Umbilical cord (tissue), 2 donors: Measurements from ENCODE around the gene SLC35A4. TPM values are rescaled to one million over a fixed set of nuclear protein-coding genes. Genes with fewer than 3 reads are reported as not detected.

Experiments
- DNase-seq: peaks from one replicate; pipeline ENCODE4 v3.0.0-alpha.2; 2015; ENCODE audit warnings: low spot score
- total RNA-seq: library from RNA; depleted of rRNA; stranded (reverse); fragments of >200 nt; gene quantifications from one replicate; pipeline ENCODE4 v1.2.3, GENCODE V29; 2014; ENCODE audit warnings: low replicate concordance; ENCODE audit not compliant: insufficient read depth

Gene SLC35A4, protein sequence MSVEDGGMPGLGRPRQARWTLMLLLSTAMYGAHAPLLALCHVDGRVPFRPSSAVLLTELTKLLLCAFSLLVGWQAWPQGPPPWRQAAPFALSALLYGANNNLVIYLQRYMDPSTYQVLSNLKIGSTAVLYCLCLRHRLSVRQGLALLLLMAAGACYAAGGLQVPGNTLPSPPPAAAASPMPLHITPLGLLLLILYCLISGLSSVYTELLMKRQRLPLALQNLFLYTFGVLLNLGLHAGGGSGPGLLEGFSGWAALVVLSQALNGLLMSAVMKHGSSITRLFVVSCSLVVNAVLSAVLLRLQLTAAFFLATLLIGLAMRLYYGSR
- 12.3 TPM for total RNA-seq

DNA sequence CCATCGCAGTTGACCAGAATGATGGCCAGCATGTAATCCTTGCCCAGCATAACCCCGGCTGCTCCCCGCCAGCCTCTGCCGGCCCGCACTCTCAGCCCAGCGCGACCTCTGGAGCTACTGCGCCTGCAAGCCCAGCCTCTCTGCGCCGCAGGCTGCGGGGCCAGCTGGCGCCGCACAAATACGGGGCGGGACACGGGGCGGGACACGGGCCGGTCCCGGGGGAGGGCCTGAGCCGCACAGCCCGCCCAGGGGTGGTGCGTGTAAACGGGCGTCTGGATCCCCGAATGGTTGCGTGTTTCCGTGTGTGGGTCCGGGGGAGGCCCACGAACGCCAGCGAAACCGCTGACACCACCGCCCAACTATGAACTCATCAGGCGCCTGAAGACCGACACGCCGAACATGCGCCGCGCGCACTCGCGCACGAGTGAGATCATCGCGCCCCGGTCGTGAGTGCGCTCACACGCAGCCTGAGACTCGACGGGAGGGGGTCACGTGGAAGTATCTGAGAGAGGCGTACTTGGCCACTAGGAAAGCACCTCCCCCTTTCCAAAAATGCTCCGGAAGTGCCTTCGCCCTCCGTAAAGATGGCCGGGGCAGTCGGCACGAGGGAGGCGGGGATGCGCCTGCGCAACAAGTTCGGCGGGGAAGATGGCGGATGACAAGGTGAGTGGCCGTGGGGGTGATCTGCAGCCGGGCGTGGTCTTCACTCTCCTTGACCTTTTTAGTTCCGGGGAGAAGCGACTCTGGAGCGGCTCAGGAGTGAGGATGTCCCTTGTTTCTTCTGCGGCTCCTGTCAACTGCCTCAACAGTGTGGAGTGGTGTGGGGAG lies at the start of gene SLC35A4, which contains the start of gene APBB3:
TSS of gene SLC35A4 (plus strand) at position 633 of the 828 bp plus-strand sequence. CDS start 2,342 bp downstream, outside the sequence.
TSS of gene APBB3 (minus strand) at position 403 of the 828 bp plus-strand sequence. CDS start at position 50, 353 bp downstream.
- DNase-seq = peak; percentile 99

DNA sequence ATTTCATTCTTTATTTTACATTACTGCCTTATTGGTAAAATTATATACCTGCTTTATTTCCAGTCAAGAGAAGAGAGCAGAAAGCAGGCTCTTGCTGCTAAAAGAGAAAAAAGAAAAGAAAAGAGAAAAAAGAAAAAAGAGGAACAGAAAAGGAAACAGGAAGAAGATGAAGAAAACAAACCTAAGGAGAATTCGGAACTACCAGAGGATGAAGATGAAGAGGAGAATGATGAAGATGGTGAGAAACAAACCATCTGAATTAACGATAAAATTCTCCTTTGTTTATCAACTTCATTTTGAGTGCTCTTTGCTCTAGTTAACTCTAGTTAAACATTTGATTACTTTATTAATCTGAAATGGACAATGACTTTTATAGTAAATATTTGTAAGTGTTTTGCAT lies 40.6 kb upstream of the SLC35A4 start:
- DNase-seq = no peak

DNA sequence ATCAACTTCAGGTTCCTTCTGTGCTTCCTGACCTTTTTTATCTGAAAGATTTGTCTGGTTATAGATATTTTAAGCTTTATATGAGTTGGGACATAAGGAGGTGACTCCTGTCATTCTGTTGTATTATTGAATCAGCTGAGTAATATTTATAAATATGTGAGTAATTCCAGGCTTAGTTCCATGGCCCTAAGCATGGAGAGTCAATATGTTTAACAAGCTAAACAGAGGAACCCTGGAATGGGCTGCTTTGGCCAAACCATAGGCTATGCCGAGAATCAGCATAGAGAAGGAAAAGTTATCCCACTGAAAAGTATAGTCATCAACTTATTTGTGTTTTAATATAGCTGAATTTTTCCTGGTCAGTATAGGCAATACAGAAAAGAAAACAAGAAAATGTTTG lies 24.4 kb upstream of the SLC35A4 start:
- no peak for DNase-seq

DNA sequence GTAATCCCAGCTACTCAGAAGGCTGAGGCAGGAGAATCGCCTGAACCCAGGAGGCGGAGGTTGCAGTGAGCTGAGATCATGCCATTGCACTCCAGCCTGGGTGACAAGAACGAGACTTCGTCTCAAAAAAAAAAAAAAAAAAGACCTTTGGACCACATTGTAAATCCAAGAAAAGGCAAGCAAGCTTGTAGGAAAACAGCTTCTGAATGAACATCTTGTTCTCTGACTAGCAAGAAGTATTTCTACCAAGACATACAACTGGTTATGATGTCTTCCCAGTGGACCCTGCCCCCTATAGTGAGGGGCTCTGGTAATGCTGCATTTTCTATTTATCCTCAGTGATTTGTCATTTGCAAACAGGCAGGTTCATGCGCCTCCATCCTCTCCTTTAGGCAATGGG lies 21.7 kb upstream of the SLC35A4 start:
- no peak for DNase-seq

DNA sequence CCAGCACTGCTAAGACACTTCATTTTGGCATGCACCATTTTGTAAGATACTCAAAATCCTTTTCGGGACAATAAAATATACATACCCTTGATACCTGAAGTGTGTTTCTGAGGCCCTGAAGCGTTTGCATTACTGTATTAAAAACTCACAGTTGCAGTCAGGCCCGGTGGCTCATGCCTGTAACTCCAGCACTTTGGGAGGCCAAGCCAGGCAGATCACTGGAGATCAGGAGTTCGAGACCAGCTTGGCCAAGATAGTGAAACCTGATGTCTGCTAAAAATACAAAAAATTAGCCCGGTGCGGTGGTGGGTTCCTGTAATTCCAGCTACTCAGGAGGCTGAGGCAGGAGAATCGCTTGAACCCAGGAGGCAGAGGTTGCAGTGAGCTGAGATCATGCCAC lies 19.6 kb upstream of the SLC35A4 start:
- no peak for DNase-seq

DNA sequence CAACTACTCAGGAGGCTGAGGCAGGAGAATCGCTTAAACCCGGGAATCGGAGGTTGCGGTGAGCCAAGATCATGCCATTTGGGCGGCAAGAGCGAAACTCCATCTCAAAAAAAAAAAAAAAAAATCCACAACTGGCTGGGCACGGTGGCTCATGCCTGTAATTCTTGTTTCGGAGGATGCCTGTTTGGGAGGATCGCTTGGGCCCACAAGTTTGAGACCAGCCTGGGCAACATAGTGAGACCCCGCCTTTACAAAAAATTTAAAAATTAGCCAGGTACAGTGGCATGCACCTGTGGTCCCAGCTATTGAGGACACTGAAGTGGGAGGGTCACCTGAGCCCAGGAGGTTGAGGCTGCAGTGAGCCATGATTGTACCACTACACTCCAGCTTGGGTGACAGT lies 19.0 kb upstream of the SLC35A4 start:
- no peak for DNase-seq

DNA sequence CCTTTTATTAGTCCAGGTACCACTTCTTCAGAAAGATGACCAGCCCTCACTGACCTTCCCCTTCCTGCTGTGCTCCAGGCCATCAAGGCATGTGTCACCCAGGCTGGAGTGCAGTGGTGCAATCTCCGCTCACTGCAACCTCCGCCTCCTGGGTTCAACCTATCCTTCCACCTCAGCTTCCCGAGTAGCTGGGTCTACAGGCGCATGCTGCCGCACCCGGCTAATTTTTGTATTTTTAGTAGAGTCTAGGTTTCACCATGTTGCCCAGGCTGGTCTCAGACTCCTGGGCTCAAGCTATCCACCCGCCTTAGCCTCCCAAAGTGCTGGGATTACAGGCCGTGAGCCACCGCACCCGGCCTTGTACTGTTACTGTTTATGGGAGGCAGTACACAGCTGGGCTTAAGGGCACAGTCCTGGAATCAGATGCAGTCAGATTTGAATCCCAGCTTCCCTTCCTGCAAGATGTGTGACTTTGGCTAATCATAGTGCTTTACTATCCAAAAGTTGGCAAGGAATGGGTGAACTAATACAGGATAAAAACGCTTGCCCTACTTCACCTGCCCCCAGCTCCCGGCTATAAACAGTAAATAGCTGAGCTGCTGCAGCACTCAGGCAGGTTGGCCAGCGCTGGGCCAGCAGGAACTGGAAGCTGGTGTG lies 17.6 kb upstream of the SLC35A4 start:
- no peak for DNase-seq

DNA sequence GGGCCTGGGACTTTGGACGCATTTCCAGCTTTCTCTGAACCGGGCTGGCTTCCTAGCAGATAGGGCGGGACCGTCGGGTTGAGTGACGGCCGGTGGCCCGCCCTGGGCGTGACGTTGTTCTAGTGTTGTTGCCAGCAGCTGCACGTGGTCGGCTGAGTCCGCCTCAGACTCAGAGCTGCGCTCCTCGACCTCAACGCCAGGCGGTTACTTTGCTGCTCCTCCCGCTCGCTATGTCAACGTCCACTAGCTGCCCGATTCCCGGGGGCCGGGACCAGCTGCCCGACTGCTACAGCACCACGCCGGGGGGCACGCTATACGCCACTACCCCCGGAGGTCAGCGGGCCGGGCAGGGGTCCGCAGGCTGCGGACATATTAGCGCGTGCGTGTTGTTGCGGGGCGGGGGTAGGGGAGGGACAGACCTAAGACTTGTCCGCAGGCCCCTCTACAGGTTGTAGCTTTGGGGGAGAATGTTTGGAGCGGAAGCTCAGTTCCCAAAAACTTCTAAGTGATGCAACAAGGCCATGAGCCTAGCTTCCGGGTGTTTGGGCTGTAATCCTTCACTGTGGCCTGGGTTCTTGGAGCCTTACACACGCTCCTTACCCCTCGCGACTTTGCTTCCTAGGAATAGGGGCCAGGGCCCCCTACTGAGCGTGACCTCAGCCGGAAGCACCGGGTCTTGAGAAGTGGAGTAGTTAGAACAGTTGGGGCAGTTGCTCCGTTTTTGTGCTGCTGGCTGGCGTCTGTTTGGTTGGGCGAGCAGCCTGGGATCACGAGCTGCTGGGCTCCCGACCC lies 16.9 kb upstream of the SLC35A4 start, which contains the start of gene EIF4EBP3:
TSS of gene EIF4EBP3 (plus strand) at position 155 of the 792 bp plus-strand sequence. CDS start at position 231, 76 bp downstream.
- DNase-seq = peak; percentile 97

DNA sequence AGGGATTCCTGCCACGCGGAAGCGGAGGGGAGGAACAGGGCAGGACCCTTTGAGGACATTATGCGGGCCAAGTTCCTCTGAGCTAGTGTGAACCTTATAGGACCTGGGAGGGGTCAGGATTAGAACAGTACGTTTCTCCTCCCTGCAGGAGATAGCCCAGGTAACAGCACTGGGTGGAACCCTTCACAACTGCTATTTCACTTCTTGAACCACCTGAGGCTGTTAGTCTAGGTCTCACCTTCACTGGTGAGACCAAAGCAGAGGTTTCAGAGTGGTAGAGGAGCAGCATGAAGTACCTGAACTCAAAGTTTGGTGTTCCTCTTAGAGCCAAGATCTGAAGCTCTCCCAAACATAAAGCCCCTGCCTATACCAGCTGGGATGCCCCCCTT lies 16.3 kb upstream of the SLC35A4 start:
- DNase-seq = no peak

DNA sequence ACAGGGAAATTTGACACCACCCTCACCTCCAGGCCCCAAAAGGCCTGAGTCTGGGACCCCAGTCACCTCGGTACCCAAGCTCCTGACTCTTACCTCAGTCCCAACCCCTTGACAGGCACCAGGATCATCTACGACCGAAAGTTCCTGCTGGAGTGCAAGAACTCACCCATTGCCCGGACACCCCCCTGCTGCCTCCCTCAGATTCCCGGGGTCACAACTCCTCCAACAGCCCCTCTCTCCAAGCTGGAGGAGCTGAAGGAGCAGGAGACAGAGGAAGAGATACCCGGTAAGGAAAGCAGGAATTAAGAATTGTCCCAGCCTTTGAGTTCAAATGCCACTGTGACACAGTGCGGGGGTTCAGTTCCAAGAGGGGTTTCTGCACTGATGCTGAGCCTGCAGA lies 15.8 kb upstream of the SLC35A4 start:
- DNase-seq = no peak

DNA sequence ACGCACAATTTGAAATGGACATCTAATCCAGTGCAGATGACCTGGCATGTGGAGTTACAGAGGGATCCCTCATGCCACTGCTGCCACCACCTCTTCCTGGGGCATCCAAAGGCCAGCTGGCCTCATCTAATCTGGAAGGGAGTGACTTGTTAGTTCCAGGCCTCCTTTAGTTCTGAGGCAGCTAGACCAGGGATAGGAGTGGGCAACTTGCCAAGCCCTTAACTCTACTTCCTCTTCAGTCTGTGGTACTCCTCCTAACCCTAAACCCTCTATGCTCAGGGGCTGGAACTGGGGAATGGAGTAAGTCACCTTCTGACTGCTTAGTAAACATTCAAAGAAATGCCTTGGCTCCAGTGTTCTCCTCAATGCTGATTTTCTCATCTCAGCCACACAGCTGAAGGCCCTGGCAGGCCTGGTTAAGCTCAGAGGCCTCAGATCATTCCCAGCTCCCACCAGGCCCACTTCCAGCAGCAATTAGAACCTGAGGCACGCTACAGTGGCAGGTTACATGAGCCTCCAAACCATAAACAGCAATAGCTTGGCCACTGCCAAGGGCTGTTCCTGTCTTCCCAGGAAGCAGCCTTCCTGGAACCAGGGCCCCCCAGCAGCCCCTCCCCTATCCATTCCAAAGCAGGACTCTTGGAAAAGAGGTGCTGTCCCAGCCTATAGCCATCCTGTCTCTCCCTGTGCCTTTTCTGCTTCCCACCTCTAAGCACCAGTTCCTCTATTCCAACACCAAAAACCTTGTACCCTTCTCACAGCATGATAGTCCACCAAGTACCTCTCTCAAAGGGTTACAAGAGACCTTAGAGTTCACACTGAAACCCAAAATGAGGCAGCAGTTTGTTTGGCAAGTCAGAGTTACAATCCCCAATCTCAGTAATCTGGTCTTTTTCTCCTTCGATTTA lies 15.1 kb upstream of the SLC35A4 start:
- peak; percentile 78 for DNase-seq

DNA sequence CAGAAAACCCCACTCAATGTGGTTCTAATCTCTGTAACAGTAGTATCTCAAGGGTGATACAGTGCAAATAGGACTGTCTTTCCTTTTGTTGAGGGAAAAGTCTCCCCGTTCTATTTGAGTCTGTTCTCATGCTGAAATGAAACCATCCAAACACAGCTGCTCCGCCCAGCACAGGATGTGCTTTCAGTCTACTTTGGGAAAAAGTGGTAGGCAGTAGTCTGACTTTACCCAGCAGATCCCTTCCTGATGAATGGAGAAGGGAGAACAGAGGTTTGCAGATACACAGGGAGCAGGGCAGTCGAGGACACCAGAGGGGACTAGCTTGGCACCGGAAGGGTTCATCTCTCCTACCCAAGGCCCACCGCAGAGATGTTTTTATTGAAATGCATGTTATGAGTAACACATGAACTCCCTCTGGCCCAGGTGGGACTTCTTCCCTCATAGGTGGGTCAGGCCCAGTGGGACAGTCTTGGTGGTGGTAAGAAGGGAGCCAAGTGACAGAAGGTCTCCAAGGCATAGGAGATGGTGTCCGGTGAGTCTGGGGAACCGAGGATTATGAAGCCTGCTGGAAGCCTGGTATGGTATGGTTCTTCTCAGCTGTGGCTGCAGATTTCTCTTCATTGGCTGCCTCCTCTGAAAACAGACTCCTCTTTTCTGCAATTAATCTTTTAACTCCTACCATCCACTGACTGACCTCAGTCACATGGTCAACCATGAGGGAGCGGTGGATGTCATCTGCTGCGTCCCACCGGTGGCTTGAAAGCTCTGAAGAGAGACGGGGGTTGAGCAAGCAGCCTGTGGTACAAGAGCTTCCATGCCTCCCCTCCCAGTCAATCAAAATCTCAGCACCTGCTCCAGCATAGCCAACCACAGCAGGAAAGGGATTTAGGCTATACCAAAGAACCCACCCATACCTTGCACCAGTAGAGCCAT lies 14.2 kb upstream of the SLC35A4 start:
- no peak for DNase-seq

DNA sequence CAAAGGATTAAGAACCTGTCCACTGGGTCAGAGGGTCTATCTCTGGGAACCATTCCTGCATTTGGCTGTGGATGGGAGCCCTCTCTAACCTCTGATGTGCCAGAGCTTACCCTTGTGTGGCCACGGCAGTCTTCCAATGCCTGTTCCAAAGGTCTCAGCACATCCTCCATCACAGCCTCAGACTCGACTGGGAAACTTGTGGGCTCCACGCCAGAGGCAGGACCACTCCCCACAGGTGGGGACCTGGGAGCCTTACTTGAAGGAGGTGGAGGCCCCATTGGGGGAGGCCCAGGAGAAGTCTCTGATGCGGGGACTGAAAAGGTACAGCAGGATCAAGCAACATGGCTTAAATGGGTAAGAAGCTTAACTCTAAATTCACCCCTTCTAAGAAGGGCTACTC lies 12.8 kb upstream of the SLC35A4 start:
- DNase-seq = no peak

DNA sequence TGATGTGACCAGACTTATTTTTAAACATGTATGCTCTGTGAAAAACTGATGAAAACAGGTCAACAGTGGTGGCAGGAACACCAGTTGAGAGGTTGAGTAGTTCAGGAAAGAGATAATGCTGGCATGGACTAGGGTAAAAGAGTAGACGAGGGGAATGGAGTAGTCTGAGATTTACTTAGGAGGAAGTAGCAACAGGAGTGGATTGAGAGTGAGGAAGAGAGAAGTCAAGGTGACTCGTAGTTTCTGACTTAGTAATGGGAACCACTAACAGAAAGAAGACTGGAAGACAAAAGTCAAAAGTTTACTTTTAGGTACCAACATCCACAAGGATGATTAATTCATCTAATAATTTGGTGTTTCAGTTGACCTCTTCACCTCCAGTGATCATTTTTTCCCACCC lies 11.0 kb upstream of the SLC35A4 start:
- no peak for DNase-seq

DNA sequence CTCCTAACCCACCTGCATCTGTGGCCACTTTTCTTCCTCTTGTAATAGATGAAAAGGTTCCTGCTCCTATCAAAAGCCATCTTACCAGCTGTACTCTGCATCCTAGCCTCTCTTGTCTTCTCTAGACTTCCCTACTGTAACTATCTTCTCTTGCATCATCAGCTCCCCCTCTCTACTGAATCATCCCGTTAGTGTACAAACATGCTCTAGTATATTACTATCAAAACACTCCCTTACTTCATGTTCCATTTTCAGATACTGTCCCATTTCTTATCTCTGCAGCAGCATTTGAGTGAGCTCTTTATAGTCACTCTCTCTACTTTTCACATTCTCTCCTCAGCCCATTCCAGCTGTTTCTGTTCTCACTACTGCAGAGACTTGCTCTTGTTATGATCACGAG lies 10.2 kb upstream of the SLC35A4 start:
- no peak for DNase-seq

DNA sequence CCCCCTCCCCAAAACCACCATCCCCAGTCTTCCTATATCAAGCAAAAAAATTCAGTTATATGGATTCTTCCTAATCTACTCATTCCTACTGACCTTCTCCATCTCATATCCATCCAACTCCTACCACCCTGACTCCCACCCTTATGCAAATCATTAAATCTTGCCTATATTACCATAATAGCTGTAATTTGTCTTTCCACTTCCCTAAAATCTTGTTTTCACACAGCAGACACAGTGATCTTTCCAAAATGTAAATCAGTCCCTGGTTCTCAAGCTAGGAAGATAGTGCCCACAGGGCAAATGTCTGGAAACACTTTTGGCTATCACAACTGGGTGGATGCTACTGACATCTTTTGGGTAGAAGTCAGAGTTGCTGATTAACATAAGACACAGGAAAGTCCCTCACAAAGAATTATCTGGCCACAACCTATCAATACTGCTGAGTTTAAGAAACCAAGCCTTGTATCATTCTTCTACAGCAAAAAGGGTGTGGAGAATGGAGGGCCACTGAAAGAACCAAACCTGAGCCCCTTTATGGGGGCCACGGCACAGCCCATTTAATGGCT lies 8.8 kb upstream of the SLC35A4 start:
- no peak for DNase-seq

DNA sequence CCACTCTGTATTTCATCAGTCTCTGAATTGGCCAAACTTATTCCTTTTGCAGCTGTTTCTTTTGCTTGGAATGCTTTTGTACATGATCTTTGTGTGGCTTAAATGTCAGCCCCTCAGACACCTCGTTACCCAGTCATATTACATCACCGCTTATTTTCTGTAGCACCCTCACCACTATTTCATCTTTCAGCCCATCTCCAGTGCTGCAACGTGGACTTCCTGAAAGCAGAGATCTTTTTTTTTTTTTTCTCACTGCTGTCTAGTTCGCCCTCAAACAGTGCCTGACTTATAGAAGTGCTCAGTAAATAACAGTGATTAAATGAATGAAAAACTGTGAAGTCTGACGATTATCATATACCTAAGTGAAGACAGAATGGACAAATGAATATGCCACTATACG lies 8.2 kb upstream of the SLC35A4 start:
- DNase-seq = peak; percentile 31

DNA sequence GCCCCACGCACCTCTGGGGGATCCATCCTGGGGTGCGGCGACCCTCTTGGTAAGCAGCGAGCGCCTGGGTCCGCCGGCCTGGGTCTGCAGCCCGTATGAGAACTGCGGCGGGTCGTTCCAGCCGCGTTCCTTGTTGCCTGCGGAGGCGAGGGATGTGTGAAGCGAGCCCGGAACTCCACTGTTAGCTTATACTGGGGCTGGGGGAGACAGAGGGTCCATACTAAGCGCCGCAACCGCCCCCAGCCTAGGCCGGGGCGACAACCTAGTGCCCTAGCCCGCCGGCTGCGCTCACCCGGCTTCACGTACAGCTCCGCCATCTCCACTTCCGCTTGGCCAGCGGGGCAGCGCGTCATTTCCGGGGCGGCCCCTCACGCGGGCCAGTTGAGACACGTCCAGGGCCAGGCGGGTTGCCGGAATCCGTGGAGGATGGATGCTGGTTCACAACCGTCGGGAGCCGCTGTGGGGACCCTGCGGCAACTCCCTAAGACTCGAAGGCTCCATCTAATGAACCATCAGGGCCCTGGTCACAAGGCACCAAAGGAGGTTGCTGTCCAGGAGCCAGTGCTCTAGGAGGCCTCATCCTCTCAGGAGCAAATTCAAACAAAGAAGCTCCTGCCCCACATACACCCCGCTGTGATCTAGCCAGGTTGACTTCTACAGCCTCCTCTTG lies 7.4 kb upstream of the SLC35A4 start, which contains the start of gene SRA1:
TSS of gene SRA1 (minus strand) at position 338 of the 670 bp plus-strand sequence. CDS start at position 317, 21 bp downstream.
- peak; percentile 96 for DNase-seq
